ENCODE results near the gene EIF3D.
"Not testable (repeated sequence)": the region's sequence is repeated elsewhere in the genome, so short reads cannot be mapped to it uniquely, and the experiment has no call there.

EIF3D gene

GRCh38 chr22:36549033-36549432, 20.1 kb upstream of the EIF3D start:
- DNase-seq, result no peak

- no peak for DNase-seq
These were observed 19.6 kb upstream of the EIF3D start for GRCh38 chr22:36548606-36549005.

- DNase-seq, result no peak
These were observed 18.0 kb upstream of the EIF3D start for GRCh38 chr22:36546932-36547331.

GRCh38 chr22:36546092-36546804, 17.3 kb upstream of the EIF3D start:
- DNase-seq, result peak; percentile 21

GRCh38 chr22:36544107-36544620, 15.2 kb upstream of the EIF3D start:
- no peak for DNase-seq

GRCh38 chr22:36541831-36542411, 13.0 kb upstream of the EIF3D start:
- peak; percentile 41 for DNase-seq

- no peak for DNase-seq
These were observed 12.1 kb upstream of the EIF3D start for GRCh38 chr22:36540867-36541642.

- DNase-seq, result no peak
These were observed 9.6 kb upstream of the EIF3D start for GRCh38 chr22:36538529-36538928.

- DNase-seq, result no peak
These were observed 7.8 kb upstream of the EIF3D start for GRCh38 chr22:36536717-36537116.

- DNase-seq, result not testable (repeated sequence)
These were observed 4.4 kb upstream of the EIF3D start for GRCh38 chr22:36533320-36533719.

- no peak for DNase-seq
These were observed 3.5 kb upstream of the EIF3D start for GRCh38 chr22:36532466-36532865.

- no peak for DNase-seq
These were observed 625 bp downstream of the EIF3D start for GRCh38 chr22:36528341-36528740.

- DNase-seq, result no peak
These were observed 6.3 kb downstream of the EIF3D start for GRCh38 chr22:36522662-36523061.

GRCh38 chr22:36520423-36520822, 8.5 kb downstream of the EIF3D start:
- no peak for DNase-seq

GRCh38 chr22:36519906-36520305, 9.1 kb downstream of the EIF3D start:
- DNase-seq, result not testable (repeated sequence)

GRCh38 chr22:36514766-36515165, 14.2 kb downstream of the EIF3D start:
- no peak for DNase-seq

- no peak for DNase-seq
These were observed 16.0 kb downstream of the EIF3D start for GRCh38 chr22:36512991-36513390.

GRCh38 chr22:36512333-36512732, 16.6 kb downstream of the EIF3D start:
- DNase-seq, result no peak

- DNase-seq, result no peak
These were observed 17.7 kb downstream of the EIF3D start for GRCh38 chr22:36510966-36511881.

- no peak for DNase-seq
These were observed 18.6 kb downstream of the EIF3D start for GRCh38 chr22:36510384-36510783.

GRCh38 chr22:36507518-36508010, 21.4 kb downstream of the EIF3D start:
- no peak for DNase-seq

Data from stimulated activated CD4-positive, alpha-beta T cell treated with anti-CD3 and anti-CD28 coated beads, Interleukin-12 subunit alpha, Interleukin-12 subunit beta, amount 100 ng/mL, for 4 hours (primary cell).